DOHH2 (cell line): ENCODE measurements around the gene CREB5.

ENCODE experiments used
- H3F3A ChIP-seq: fragments of 200-600 bp; sonication (generic), shearing (Covaris generic); 2 replicates; pipeline ENCODE4 v1.6.0; 2016; ENCODE audit warnings: antibody characterized with exemption, mild to moderate bottlenecking; ENCODE audit not compliant: control insufficient read depth, insufficient read depth
- H3K27ac ChIP-seq: fragments of 200-600 bp; sonication (generic); 2 replicates; pipeline ENCODE4 v1.5.1; 2014; ENCODE audit warnings: low read depth, mild to moderate bottlenecking, low read length, moderate library complexity
- H3K27me3 ChIP-seq: fragments of 200-600 bp; sonication (generic); 2 replicates; pipeline ENCODE4 v1.6.1; 2014; ENCODE audit warnings: mild to moderate bottlenecking, low read length, mixed read lengths; ENCODE audit not compliant: control insufficient read depth
- H3K36me3 ChIP-seq: fragments of 200-600 bp; sonication (generic); 2 replicates; pipeline ENCODE4 v1.6.1; 2014; ENCODE audit warnings: mild to moderate bottlenecking, low read length, moderate library complexity, mixed read lengths; ENCODE audit not compliant: control insufficient read depth
- H3K4me1 ChIP-seq: fragments of 200-600 bp; sonication (generic); 2 replicates; pipeline ENCODE4 v1.6.1; 2014; ENCODE audit warnings: mild to moderate bottlenecking, low read length, mixed read lengths; ENCODE audit not compliant: control insufficient read depth
- H3K4me2 ChIP-seq: fragments of 200-600 bp; sonication (generic); 2 replicates; pipeline ENCODE4 v1.6.0; 2014; ENCODE audit warnings: mild to moderate bottlenecking, low read length, moderate library complexity
- H3K4me3 ChIP-seq: fragments of 200-600 bp; sonication (generic); 2 replicates; pipeline ENCODE4 v1.5.1; 2014; ENCODE audit warnings: mild to moderate bottlenecking, low read length, mixed read lengths
- H3K79me2 ChIP-seq: fragments of 200-600 bp; sonication (generic); 2 replicates; pipeline ENCODE4 v1.6.1; 2014; ENCODE audit warnings: mild to moderate bottlenecking, low read length, mixed read lengths; ENCODE audit not compliant: control insufficient read depth
- H3K9me2 ChIP-seq: fragments of 200-600 bp; sonication (generic); replicated peaks from 2 replicates; pipeline ENCODE4 v1.6.1; 2014; ENCODE audit warnings: mild to moderate bottlenecking, low read length, mixed read lengths; ENCODE audit not compliant: control insufficient read depth
- H3K9me3 ChIP-seq: fragments of 200-600 bp; sonication (generic); 2 replicates; pipeline ENCODE4 v1.6.1; 2014; ENCODE audit warnings: antibody characterized with exemption, low read length, mixed read lengths; ENCODE audit not compliant: control insufficient read depth, insufficient read depth
- H4K20me1 ChIP-seq: fragments of 200-600 bp; sonication (generic); 2 replicates; pipeline ENCODE4 v1.6.0; 2014; ENCODE audit warnings: low read depth, mild to moderate bottlenecking, antibody characterized with exemption, low read length, moderate library complexity; ENCODE audit not compliant: control insufficient read depth, insufficient read depth
- EZH2phosphoT487 ChIP-seq: fragments of 200-600 bp; sonication (generic); IDR thresholded peaks from 2 replicates; pipeline ENCODE4 v1.6.1; 2017; ENCODE audit warnings: borderline replicate concordance, mild to moderate bottlenecking, antibody characterized with exemption, low read length, moderate library complexity, mixed read lengths
- TF ChIP-seq, protein P1 (sequence below): fragments of 200-600 bp; sonication (generic); IDR thresholded peaks from one replicate; pipeline ENCODE4 v1.5.1; 2014; ENCODE audit warnings: antibody characterized with exemption, mild to moderate bottlenecking, low read depth, low read length; ENCODE audit not compliant: poor library complexity, severe bottlenecking

CREB5 gene

DNA sequence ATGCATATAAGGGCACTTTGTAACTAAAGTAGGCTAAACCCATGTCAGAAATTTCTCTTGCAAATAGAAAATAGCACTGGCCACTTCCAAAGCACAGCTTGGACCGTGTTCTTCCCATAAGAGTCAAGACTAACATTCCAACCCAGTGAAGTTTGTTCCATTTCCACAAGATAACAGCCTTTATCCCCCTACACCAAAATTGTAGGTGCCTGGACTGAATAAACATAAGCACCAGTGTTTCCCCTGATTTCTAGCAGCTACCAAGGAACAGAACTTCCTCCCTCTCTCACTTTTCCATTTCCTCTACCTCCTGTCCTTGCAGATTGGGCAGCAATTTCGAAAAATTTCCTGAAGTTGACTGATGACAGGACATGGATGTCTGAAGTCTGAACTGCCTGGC lies 219.7 kb downstream of the CREB5 start:
- no peak overlapping the region for H3K27ac ChIP-seq
- no peaks in the 10 kb centered on the region for H3F3A ChIP-seq
- TF ChIP-seq, protein P1, sequence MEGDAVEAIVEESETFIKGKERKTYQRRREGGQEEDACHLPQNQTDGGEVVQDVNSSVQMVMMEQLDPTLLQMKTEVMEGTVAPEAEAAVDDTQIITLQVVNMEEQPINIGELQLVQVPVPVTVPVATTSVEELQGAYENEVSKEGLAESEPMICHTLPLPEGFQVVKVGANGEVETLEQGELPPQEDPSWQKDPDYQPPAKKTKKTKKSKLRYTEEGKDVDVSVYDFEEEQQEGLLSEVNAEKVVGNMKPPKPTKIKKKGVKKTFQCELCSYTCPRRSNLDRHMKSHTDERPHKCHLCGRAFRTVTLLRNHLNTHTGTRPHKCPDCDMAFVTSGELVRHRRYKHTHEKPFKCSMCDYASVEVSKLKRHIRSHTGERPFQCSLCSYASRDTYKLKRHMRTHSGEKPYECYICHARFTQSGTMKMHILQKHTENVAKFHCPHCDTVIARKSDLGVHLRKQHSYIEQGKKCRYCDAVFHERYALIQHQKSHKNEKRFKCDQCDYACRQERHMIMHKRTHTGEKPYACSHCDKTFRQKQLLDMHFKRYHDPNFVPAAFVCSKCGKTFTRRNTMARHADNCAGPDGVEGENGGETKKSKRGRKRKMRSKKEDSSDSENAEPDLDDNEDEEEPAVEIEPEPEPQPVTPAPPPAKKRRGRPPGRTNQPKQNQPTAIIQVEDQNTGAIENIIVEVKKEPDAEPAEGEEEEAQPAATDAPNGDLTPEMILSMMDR, result no peak
- TF ChIP-seq EZH2phosphoT487, result no peak
- no peak overlapping the region for H3K4me3 ChIP-seq
- no peaks in the 10 kb centered on the region for H3K27me3 ChIP-seq
- H3K9me3 ChIP-seq, result no peaks in the 10 kb centered on the region
- H3K4me2 ChIP-seq, result no peak overlapping the region
- H3K36me3 ChIP-seq, result no peaks in the 10 kb centered on the region
- no peaks in the 10 kb centered on the region for H4K20me1 ChIP-seq
- no peaks in the 10 kb centered on the region; the same call in 1 of the 2 replicates for H3K79me2 ChIP-seq
- no peaks in the 10 kb centered on the region for H3K9me2 ChIP-seq
- H3K4me1 ChIP-seq, result no peaks in the 10 kb centered on the region

DNA sequence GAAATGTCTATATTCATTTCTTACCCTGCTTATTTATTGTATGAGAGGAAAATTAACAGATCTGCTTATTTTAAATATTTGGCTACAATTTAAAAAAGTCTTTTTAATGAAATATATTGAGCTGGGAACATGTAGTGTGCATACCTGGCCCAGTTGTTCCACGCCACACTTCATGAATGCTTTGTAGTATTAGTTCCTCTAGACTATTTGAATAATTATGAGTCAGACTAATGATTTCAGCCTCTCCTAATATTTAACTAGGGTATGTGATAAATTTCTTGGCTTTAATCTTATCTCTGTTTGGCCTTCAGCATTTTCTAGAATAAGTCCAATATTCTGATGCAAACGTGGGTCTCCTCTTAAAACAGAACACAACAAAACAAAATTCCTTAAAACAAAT lies 226.6 kb downstream of the CREB5 start:
- Histone ChIP-seq H3K27ac (no peak overlapping the region), H4K20me1 (no peaks in the 10 kb centered on the region), H3K9me2 (no peaks in the 10 kb centered on the region), H3K9me3 (no peaks in the 10 kb centered on the region), H3K27me3 (no peaks in the 10 kb centered on the region), H3K4me1 (no peaks in the 10 kb centered on the region), H3K4me3 (no peak overlapping the region), H3K36me3 (no peaks in the 10 kb centered on the region), H3K79me2 (no peaks in the 10 kb centered on the region), H3F3A (no peaks in the 10 kb centered on the region), H3K4me2 (no peak overlapping the region)
- TF ChIP-seq, protein P1, result no peak
- no peak for TF ChIP-seq EZH2phosphoT487

DNA sequence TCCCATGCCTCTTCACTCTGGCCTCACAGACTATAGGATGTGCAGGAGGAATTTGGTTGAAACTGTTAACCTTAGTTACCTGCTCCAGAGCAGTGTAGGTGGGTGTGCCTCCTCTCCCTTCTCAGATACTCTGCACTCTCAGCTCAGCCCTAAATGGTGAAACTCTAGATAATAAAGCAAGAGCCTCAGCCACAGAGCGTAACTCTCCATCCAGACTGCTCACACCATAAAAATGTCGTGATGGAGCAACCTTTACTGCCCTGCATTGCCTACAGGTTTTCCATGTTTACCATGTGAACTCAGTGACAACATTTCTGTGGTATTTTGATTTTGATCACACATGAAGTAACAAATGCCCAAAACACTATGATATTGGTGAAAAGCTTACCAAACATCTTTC lies 227.7 kb downstream of the CREB5 start:
- Histone ChIP-seq H3K79me2 (no peaks in the 10 kb centered on the region), H3K4me1 (no peaks in the 10 kb centered on the region), H3K27me3 (no peaks in the 10 kb centered on the region), H3K9me2 (no peaks in the 10 kb centered on the region), H3K27ac (no peak overlapping the region), H3K4me2 (no peak overlapping the region), H3K36me3 (no peaks in the 10 kb centered on the region), H3K9me3 (no peaks in the 10 kb centered on the region), H3F3A (no peaks in the 10 kb centered on the region), H3K4me3 (no peak overlapping the region), H4K20me1 (no peaks in the 10 kb centered on the region)
- no peak for TF ChIP-seq EZH2phosphoT487
- TF ChIP-seq, protein P1, result no peak
